Measurements from ENCODE around the gene P3H1.
"Not testable (repeated sequence)": the region's sequence is repeated elsewhere in the genome, so short reads cannot be mapped to it uniquely, and the experiment has no call there.

Gene P3H1

GRCh38 chr1:42768172-42768571 is 1.3 kb upstream of the P3H1 start:
- no peak for DNase-seq

DNA sequence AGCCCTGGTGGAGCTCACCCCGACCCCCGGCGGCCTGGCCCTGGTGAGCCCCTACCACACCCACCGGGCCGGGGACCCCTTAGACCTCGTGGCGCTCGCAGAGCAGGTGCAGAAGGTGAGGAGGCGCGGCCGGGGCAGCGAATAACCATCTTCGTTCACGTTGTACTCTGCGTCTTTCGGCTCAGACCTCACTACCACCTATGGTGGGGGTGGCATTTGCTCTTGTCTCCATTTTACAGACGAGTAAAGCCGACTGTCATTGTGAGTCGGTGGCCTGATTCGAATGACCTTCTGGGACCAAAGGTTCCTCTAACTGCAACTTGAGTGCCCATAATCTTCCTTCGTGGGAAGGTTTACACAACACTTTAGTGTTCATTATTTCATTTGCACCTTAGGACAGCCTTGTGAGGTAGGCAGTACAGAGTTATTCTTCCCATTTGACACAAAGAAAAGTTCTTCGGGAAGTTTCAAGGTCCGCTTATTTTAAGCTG is 727 bp upstream of the P3H1 start:
- no peak for DNase-seq

- DNase-seq = no peak
Measured at GRCh38 chr1:42765832-42766740, 742 bp downstream of the P3H1 start.

GRCh38 chr1:42765269-42765668 is 1.6 kb downstream of the P3H1 start:
- no peak for DNase-seq

GRCh38 chr1:42762269-42762668 is 4.6 kb downstream of the P3H1 start:
- DNase-seq = no peak

GRCh38 chr1:42761567-42761966 is 5.3 kb downstream of the P3H1 start:
- DNase-seq = no peak

- DNase-seq = no peak
Measured at GRCh38 chr1:42759114-42759513, 7.7 kb downstream of the P3H1 start.

GRCh38 chr1:42758641-42759040 is 8.2 kb downstream of the P3H1 start:
- no peak for DNase-seq

GRCh38 chr1:42757892-42758275 is 8.9 kb downstream of the P3H1 start:
- no peak for DNase-seq

- no peak for DNase-seq
Measured at GRCh38 chr1:42756956-42757891, 9.6 kb downstream of the P3H1 start.

GRCh38 chr1:42753070-42753469 is 13.8 kb downstream of the P3H1 start:
- no peak for DNase-seq

- no peak for DNase-seq
Measured at GRCh38 chr1:42752284-42752683, 14.5 kb downstream of the P3H1 start.

DNA sequence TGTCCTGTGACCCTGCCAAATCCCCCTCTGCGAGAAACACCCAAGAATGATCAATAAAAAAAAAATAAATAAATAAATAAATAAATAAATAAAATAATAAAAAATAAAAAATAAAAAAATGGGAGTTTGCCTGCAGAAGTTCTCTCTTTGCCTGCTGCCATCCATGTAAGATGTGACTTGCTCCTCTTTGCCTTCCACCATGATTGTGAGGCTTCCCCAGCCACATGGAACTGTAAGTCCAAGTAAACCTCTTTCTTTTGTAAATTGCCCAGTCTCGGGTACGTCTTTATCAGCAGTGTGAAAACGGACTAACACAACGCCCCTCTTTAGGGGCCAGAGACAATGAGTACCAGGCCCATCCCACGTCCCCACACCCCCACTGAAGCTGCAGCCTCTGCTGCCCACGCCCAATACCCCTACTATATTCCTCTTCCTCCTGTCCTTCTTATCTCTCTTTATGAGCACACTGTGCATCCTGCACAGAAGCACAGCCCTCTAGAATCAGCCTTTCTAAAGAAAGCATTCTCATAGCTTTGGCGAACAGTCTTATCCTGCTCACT is 15.2 kb downstream of the P3H1 start:
- DNase-seq = not testable (repeated sequence)

DNA sequence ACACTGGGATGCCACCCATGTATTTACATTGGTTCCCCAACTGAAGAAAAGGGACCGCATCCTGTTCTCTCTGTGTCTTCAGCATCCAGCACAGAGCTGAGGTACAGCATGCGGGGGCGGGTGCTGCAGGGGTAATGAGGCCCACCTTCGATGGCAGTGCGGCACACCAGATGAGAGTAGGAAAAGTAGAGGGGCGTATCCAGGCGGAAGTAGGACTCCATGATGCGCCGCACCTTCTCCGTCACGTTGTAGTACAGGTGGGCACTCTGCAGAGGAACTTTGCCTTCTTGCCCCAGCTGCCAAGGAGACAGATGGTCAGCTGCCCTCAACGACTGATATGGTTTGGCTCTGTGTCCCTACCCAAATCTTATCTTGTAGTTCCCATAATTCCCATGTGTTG is 16.8 kb downstream of the P3H1 start:
- no peak for DNase-seq

DNA sequence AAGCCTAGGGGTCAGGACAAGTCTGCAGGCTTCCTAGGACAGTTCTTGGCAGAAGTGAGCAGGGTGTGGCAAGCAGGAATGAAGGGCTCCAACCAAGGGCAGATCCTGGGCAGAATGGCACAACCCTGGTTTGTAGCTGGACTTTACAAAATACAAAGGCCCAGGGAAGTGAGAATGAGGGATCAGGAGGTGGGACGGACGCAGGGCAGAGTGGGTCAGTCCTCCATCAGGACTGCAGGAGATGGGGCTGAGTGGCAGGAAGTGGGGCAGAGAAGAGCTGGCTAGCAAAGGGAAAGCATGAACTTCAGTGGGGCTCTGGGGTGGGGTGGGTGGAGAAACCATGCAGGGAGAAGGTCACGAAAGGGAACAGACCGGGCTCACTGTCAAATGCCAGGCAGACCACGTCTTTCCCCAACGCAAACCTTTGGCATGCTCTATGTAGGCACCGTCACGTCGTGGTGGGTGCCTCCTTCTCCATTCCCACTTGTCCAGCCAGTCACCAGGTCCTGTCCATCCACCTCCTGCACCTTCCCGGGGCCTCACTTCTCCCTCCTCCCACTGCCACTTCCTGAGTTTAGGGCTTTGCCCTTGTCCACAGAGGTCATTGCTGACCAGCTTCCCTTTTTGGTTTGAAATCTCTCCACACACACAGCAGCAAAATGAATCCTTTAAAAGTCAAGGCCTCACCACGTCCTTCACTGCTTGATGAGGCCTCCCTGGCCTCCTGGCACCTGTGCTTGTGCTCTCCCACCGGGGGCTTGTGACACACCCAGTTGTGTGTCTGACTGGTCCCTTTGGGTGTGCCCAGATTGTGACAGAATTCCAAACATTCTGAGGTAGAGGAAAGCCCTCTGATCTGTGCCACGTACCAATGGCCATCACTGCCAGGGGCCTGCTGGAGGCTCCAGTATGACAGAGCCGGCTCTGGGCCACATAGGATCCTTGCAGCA is 18.1 kb downstream of the P3H1 start:
- DNase-seq = no peak

DNA sequence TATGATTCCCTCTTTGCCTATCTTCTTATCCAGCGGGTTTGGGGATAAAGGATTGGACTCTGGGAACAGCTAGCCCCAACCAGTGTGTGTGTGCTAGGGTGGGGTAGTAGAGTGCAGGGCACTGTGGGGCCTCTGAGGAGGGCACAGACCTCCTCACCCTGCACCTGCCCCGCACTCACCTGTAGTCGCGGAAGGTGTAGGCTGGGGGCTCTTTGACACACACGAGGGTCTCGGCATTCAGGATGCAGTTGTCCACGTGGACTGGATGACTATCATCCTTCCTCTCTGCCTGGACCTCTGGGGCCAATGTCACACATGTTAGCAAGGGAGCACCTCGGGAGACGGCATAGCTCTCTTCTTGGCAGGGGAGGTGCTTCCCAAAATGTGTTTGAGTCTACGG is 18.8 kb downstream of the P3H1 start:
- DNase-seq = no peak

DNA sequence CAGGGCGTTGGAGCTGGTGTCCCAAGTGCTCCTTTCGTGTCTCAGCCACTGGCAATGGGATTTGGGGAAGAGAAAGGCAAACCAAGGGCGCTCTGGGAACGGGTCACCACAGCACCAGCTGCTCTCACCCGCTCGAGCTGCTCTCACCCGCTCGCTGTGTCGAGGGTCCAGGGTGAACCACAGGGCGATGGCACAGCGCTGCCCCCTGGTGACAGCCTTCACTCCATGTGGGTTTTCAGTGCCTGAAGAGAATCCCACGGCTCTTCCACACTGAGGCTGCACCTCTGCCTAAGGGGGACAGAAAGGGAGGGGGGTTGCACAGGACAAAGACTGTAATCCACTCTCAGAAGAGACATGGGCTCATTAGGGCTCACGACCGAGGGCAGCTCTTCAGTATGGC is 19.7 kb downstream of the P3H1 start:
- no peak for DNase-seq

GRCh38 chr1:42746436-42747105 is 20.3 kb downstream of the P3H1 start:
- DNase-seq = no peak

DNA sequence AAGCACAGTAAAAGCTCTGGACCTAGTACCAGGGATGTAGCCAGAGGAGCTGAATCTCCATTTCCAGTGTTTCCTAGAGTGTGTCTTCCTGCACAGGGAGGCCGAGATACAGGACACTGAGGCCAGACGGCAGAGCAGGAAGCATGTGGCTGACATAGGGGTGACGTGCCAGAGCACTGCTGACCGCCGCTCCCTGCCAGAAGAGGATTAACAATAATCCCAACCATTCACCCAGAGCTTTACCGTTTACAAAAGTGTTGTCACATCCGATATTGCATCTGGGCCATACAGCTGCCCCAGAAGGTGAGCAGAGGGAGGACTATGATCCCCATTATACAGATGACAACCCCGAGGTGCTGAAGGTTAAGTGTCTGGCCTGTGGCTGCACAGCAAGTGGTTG is 21.0 kb downstream of the P3H1 start:
- DNase-seq = no peak

DNA sequence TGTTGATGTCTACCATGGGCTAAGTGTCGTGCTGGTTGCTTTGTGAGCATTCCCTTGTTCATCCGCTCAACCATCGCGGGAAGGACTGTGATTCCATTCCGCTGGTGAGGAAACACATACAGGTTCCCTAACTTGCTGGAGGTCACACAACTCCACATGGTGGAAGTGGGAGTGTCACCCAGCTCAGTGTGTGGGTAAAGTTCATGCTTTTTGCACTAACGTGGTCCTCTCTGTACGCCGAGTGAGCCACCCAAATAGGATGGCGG is 22.7 kb downstream of the P3H1 start:
- DNase-seq = no peak

GRCh38 chr1:42743317-42744147 is 23.3 kb downstream of the P3H1 start:
- no peak for DNase-seq

All from cortex of kidney (tissue), 1 donor.